ENCODE results near the gene CDCA4.
"Not testable (repeated sequence)": the region's sequence is repeated elsewhere in the genome, so short reads cannot be mapped to it uniquely, and the experiment has no call there.

Gene CDCA4

GRCh38 chr14:105020815-105021655 lies at the start of gene CDCA4:
Gene CDCA4 (minus strand): TSS chr14:105021083. CDS start chr14:105011929, 9,154 bp downstream.
- DNase-seq: peak; percentile 94 to 97

GRCh38 chr14:105069871-105070759 lies 49.2 kb upstream of the CDCA4 start:
- DNase-seq: no peak

- DNase-seq: no peak
Measured at GRCh38 chr14:105069522-105069870, 48.6 kb upstream of the CDCA4 start.

- no peak for DNase-seq
Measured at GRCh38 chr14:105068818-105069217, 47.9 kb upstream of the CDCA4 start.

- DNase-seq: no peak
Measured at GRCh38 chr14:105067969-105068301, 47.1 kb upstream of the CDCA4 start.

- DNase-seq: no peak
Measured at GRCh38 chr14:105067140-105067968, 46.5 kb upstream of the CDCA4 start.

GRCh38 chr14:105066240-105067071 lies 45.6 kb upstream of the CDCA4 start:
- no peak for DNase-seq

GRCh38 chr14:105065280-105066228 lies 44.7 kb upstream of the CDCA4 start, which contains the start of gene GPR132:
Gene GPR132 (minus strand): TSS chr14:105065430. CDS start chr14:105055420, 10,010 bp downstream.
- no peak for DNase-seq

GRCh38 chr14:105064721-105065143 lies 43.8 kb upstream of the CDCA4 start:
- DNase-seq: no peak

- DNase-seq: no peak
Measured at GRCh38 chr14:105064001-105064400, 43.1 kb upstream of the CDCA4 start.

GRCh38 chr14:105063506-105063905 lies 42.6 kb upstream of the CDCA4 start:
- DNase-seq: not testable (repeated sequence)

GRCh38 chr14:105063056-105063455 lies 42.2 kb upstream of the CDCA4 start:
- DNase-seq: no peak

GRCh38 chr14:105062048-105062433 lies 41.2 kb upstream of the CDCA4 start:
- no peak for DNase-seq

GRCh38 chr14:105061428-105062047 lies 40.7 kb upstream of the CDCA4 start:
- peak in 1 of 2 donors; percentile 17 for DNase-seq

GRCh38 chr14:105060751-105061427 lies 40.0 kb upstream of the CDCA4 start:
- DNase-seq: no peak

- DNase-seq: no peak
Measured at GRCh38 chr14:105059925-105060565, 39.2 kb upstream of the CDCA4 start.

- DNase-seq: no peak
Measured at GRCh38 chr14:105059035-105059924, 38.4 kb upstream of the CDCA4 start.

GRCh38 chr14:105058521-105059034 lies 37.7 kb upstream of the CDCA4 start:
- DNase-seq: no peak
